NCI-H2227 (cell line): ENCODE measurements around the gene PEX7.
A peak's percentile ranks its signal among the peaks of the same experiment; 100 is the strongest.
"Not testable (repeated sequence)": the region's sequence is repeated elsewhere in the genome, so short reads cannot be mapped to it uniquely, and the experiment has no call there.

Experiments
- DNase-seq: peaks from one replicate; lab custom pipeline; 2025; ENCODE audit not compliant: unreplicated experiment; lab: John Stamatoyannopoulos, UW

Gene PEX7

GRCh38 chr6:136840276-136841001 is 18.0 kb downstream of the PEX7 start:
- DNase-seq: no peak

- DNase-seq: no peak
These were observed 20.8 kb downstream of the PEX7 start for GRCh38 chr6:136843210-136843609.

DNA sequence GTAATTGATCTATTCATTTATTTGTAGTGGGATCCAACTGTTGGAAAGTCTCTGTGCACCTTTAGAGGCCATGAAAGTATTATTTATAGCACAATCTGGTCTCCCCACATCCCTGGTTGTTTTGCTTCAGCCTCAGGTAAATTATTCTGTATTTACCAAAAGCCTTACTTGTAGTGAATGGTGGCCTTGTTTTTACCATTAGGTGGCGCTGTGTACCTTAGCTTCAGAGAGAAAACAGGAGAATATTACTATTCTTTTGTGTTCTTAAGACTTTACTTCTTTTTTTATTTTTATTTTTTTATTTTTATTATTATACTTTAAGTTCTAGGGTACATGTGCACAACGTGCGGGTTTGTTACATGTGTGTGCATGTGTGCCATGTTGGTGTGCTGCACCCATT is 23.7 kb downstream of the PEX7 start:
- DNase-seq: peak; percentile 30

GRCh38 chr6:136846477-136846876 is 24.1 kb downstream of the PEX7 start:
- not testable (repeated sequence) for DNase-seq

DNA sequence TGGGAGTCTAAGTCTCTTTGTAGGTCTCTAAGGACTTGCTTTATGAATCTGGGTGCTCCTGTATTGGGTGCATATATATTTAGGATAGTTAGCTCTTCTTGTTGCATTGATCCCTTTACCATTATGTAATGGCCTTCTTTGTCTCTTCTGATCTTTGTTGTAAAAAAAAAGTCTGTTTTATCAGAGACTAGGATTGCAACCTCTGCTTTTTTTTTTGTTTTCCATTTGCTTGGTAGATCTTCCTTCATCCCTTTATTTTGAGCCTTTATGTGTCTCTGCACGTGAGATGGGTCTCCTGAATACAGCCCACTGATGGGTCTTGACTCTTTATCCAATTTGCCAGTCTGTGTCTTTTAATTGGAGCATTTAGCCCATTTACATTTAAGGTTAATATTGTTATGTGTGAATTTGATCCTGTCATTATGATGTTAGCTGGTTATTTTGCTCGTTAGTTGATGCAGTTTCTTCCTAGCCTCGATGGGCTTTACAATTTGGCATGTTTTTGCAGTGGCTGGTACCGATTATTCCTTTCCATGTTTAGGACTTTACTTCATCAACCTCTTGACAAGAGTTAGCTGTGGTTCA is 27.7 kb downstream of the PEX7 start:
- not testable (repeated sequence) for DNase-seq

GRCh38 chr6:136859430-136859829 is 37.0 kb downstream of the PEX7 start:
- DNase-seq: no peak

DNA sequence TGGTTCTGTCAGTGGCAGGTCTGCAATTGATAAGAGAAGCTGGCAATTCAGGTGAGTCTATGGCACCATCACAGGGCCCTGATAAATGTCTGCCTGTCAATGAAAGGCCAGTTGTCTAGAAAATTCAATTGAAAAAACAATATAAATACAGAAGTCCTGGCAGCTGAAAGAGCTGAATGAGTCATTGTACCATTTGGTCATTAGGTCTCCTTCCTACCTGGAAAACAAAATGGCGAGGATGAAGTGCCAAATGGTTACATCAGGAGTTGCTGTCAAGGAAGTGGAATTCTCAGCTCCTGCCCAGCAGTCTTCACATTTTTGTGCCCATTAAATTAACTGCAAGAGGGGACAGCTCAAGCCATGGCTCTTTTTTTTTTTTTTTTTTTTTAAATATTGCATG is 37.7 kb downstream of the PEX7 start:
- no peak for DNase-seq

DNA sequence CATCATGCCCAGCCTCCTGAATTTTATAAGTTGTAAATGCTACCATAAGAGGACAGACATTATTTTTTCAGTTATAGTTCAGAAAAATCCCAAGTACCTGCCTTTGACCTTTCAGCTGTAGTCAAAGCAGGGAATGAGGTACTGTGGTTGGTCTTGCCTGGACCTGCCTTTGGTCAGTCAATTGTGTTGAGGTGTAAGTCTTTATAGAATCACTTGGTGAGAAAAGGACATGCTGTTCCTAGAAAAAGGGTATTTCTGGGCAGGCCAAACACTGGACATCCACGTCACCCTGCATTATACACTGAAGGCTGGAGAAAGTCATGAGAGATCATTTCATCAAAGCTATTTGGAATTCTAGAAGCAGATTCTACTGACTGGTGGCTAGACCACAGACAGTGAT is 40.3 kb downstream of the PEX7 start:
- DNase-seq: no peak

DNA sequence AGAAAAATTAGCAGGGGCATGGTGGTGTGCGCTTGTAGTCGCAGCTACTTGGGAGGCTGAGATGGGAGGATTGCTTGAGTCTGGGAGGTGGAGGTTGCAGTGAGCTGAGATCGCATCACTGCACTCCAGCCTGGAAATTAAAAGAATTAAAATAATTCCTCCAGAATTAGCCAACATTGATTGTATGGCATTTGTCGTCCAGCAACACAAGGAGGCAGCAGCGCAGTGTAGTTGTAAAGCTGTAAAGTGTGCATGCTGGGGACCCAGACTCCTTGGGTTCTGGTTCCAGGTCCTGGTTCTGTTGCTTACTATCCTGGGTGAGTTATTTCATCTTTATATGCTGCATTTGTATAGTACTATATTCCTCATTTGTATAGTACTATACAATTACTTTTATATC is 41.4 kb downstream of the PEX7 start:
- no peak for DNase-seq

- DNase-seq: no peak
These were observed 42.3 kb downstream of the PEX7 start for GRCh38 chr6:136864676-136865075.

- no peak for DNase-seq
These were observed 44.6 kb downstream of the PEX7 start for GRCh38 chr6:136866872-136867416.

DNA sequence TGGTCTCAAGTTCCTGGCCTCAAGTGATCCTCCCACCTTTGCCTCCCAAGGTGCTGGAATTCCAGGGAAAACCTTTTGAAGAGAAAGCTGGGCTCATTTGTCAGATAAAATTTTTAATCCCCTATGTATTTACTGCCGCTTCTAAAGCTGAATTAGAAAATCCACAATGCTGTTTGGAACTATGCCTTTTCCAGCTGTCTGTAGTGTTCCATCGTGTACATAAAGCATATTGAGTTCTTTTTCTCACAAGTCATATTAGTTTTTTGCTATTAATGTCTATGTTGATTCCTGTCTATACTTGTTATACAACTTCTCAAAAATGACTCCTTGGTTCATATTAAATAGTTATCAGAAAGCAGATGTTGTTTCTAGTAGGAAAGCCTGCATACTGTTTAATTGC is 47.1 kb downstream of the PEX7 start:
- DNase-seq: no peak

- peak; percentile 14 for DNase-seq
These were observed 51.4 kb downstream of the PEX7 start for GRCh38 chr6:136873748-136874147.

GRCh38 chr6:136876469-136876868 is 54.1 kb downstream of the PEX7 start:
- not testable (repeated sequence) for DNase-seq

- DNase-seq: no peak
These were observed 58.5 kb downstream of the PEX7 start for GRCh38 chr6:136880748-136881460.

DNA sequence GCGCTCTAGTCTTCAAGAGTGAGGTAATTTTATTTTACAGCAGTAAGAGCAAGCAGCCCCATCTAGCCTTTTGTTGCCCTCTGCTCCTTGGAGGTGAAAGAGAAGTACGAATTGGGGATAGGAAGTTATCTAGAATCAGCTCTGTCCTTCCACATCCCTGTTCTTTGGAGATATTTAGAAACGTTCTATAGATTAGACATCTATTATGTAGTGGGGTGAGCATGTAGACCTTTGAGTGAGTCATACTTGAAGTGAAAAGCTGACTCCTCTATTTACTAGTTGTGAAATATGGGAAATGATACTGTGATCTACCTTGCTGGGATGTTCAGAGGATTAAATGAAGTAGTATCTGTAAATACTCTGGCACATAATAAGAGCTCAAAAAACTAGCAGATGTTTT is 63.7 kb downstream of the PEX7 start:
- DNase-seq: no peak

DNA sequence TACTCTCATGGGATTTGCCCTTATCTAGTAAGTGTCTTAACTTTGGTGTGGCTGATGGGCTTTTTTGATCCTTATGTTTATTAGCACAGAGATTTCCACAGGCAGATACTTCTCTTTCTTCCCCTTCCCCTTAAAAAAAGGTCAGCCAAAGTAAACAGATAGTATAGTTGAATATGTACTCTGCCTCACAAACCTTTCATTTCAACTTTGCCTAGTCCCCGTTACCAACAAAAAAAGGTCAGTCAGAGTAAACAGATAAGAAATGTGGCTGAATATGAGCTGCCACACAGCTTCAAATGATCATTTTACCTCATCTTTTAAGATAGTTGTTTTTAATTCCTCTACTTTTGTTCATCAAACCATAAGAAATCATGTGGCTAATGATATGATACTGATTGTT is 65.6 kb downstream of the PEX7 start:
- DNase-seq: no peak

DNA sequence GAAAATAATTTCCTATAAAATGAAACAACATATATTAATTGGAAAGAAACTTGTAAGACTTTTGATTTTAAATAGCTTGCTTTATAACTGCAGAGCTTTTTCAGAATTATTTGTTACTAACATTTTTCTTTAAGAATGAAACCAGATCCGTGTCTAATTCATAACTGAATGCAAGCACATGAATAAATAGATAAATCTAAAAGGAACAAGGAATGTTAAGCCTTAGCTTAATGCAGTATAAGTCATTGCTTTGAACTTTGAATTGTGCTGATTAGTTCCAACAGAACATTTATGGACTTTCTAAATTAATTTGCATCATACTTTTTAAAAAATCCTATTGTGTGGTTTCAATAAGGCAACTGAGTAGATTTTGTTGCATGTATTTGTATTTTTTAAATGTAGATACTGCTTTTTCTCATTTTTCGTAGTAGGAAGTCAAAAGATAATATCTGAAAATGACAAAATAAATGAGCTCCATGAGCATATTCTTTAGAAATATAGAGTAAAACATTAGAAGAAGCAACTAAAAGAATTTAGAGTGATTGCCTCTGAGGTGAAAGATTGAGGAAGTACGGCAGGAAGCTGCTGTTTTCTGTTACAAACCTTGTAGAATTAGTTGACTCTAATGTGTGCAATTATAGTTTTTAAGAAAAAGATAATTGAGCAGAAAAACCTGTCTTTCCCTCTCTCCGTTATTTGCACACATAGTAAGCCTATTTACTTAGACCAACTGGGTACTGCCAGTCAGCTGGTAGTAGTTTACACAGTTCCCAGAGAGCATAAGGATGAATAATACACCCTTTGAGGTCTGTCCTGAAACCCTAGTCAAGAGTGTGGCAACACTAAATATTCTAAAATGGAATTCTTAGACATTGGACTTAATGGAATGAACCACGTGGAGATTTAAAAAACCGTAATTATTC is 67.1 kb downstream of the PEX7 start:
- DNase-seq: no peak

DNA sequence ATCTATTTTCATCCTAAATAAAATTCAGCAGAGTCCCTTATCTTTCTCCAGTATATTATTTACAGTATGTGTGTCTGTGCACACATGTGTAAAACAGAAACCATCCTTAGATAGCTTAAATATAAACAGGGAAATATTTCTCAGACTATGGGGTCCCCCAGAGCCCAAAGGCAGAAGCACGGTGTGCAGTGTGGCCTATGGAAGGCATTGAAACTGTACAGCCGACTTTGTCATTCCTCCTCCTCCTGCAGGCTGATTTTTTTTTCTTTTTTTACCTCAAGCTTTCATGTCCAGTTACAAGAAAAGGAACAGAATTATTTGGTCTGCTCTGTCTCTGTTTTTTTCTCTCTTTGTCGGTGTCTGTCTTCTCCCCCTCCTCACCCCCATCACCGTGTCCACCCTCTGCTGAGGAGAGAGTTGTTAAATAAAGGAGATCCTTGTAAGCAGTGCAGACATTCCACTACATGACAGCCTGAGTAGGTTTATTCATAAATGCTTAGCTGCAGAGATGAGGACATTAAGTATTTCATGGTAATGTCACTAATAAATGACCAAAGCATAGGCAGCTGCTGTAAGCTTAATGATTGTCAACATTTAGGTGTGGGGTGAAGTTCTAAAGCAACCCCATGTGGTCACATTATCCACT is 67.9 kb downstream of the PEX7 start:
- DNase-seq: no peak

DNA sequence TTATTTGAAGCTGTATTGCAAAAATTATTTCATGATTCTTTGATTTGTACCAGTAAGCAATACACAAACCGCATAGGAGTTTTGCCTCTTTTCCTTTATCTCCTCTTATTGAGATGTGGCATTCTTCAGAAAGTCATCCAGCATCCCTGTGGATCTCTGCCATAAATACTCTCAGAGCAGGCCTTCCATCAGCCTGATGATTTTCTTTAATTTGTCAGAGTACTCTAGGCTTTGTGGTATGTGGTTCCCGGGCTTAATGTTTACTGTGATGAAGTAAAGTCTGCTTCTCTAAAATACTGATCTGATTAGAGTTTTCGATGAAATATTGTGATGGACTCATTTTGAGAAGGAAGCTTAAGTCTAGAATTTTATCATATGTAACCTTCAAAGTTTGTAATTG is 68.6 kb downstream of the PEX7 start:
- DNase-seq: no peak
